Liver (tissue), 9 donors: ENCODE measurements around the gene IQCM. TPM values are rescaled to one million over a fixed set of nuclear protein-coding genes. Genes with fewer than 3 reads are reported as not detected.

Source experiments
- DNase-seq: peaks from one replicate; pipeline ENCODE4 v3.0.0-alpha.2; 2017; ENCODE audit warnings: low spot score
- H3K27ac ChIP-seq, 2 donors: one replicate each; pipeline ENCODE4 v1.7.0; 2013; ENCODE audit warnings: inconsistent platforms in 2 of 2, low read length in 2 of 2, control low read depth in 1 of 2, low read depth in 1 of 2, mild to moderate bottlenecking in 1 of 2
- H3K27me3 ChIP-seq, 4 donors: one replicate each; pipeline versions ENCODE4 v1.6.1 to v1.7.0; 2013; ENCODE audit warnings: low read length in 3 of 4, inconsistent platforms in 1 of 4, mild to moderate bottlenecking in 1 of 4, moderate library complexity in 1 of 4; ENCODE audit not compliant: control insufficient read depth in 4 of 4, insufficient read depth in 4 of 4
- H3K36me3 ChIP-seq, 4 donors: one replicate each; pipeline versions ENCODE4 v1.6.1 to v1.7.0; 2013; ENCODE audit warnings: low read length in 3 of 4, mild to moderate bottlenecking in 3 of 4, low read depth in 1 of 4, moderate library complexity in 1 of 4; ENCODE audit not compliant: control insufficient read depth in 4 of 4, insufficient read depth in 3 of 4
- H3K4me1 ChIP-seq, 4 donors: one replicate each; pipeline versions ENCODE4 v1.6.1 to v1.7.0; 2013; ENCODE audit warnings: low read length in 3 of 4, mild to moderate bottlenecking in 3 of 4, moderate library complexity in 1 of 4; ENCODE audit not compliant: control insufficient read depth in 4 of 4, insufficient read depth in 4 of 4
- H3K4me3 ChIP-seq, 3 donors: one replicate each; pipeline versions ENCODE4 v1.6.1 to v1.7.0; 2013; ENCODE audit warnings: low read length in 3 of 3, control low read depth in 1 of 3, low read depth in 1 of 3, mild to moderate bottlenecking in 1 of 3
- H3K9ac ChIP-seq, 2 donors: one replicate each; pipeline ENCODE4 v1.7.0; 2013; ENCODE audit warnings: low read length in 2 of 2, mild to moderate bottlenecking in 2 of 2, moderate library complexity in 2 of 2, control low read depth in 1 of 2, low read depth in 1 of 2
- H3K9me3 ChIP-seq, 4 donors: one replicate each; pipeline versions ENCODE4 v1.6.1 to v1.7.0; 2013; ENCODE audit warnings: low read length in 3 of 4; ENCODE audit not compliant: control insufficient read depth in 4 of 4
- ATF3 ChIP-seq: IDR thresholded peaks from 2 replicates; pipeline ENCODE4 v1.6.1; 2016; ENCODE audit warnings: antibody characterized with exemption
- CTCF ChIP-seq: fragments of 150-350 bp; IDR thresholded peaks from 2 replicates; pipeline ENCODE4 v1.5.1; 2017; ENCODE audit warnings: improper control_type of control experiment, low read depth, low read length; ENCODE audit not compliant: missing input control
- EGR1 ChIP-seq, 2 donors: IDR thresholded peaks; 2 replicates each; pipeline ENCODE4 v1.6.1; 2016 to 2018; ENCODE audit warnings: antibody characterized with exemption in 2 of 2, low read depth in 2 of 2
- FOXA1 ChIP-seq: IDR thresholded peaks from 2 replicates; pipeline ENCODE4 v1.6.1; 2016; ENCODE audit warnings: antibody characterized with exemption
- FOXA2 ChIP-seq: IDR thresholded peaks from 2 replicates; pipeline ENCODE4 v1.6.1; 2016; ENCODE audit warnings: antibody characterized with exemption
- GABPA ChIP-seq, 2 donors: IDR thresholded peaks in 1 of 2; conservative IDR thresholded peaks in 1 of 2; 2 replicates each; pipeline ENCODE4 v1.6.1; 2016; ENCODE audit warnings: antibody characterized with exemption in 2 of 2, mild to moderate bottlenecking in 1 of 2, moderate library complexity in 1 of 2
- HNF4G ChIP-seq: IDR thresholded peaks from 2 replicates; pipeline ENCODE4 v1.6.1; 2016; ENCODE audit warnings: antibody characterized with exemption
- JUND ChIP-seq, 2 donors: IDR thresholded peaks; 2 replicates each; pipeline ENCODE4 v1.6.1; 2016; ENCODE audit warnings: antibody characterized with exemption in 2 of 2
- MAX ChIP-seq: IDR thresholded peaks from 2 replicates; pipeline ENCODE4 v1.6.1; 2016; ENCODE audit warnings: antibody characterized with exemption
- NR2F2 ChIP-seq: IDR thresholded peaks from 2 replicates; pipeline ENCODE4 v1.6.1; 2016; ENCODE audit warnings: antibody characterized with exemption
- RAD21 ChIP-seq, 2 donors: IDR thresholded peaks; 2 replicates each; pipeline ENCODE4 v1.6.1; 2016; ENCODE audit warnings: antibody characterized with exemption in 2 of 2, mild to moderate bottlenecking in 2 of 2
- REST ChIP-seq: IDR thresholded peaks from 2 replicates; pipeline ENCODE4 v1.6.1; 2016; ENCODE audit warnings: antibody characterized with exemption, mild to moderate bottlenecking
- RXRA ChIP-seq, 2 donors: IDR thresholded peaks; 2 replicates each; pipeline ENCODE4 v1.6.1; 2017 to 2018; ENCODE audit warnings: antibody characterized with exemption in 2 of 2, mild to moderate bottlenecking in 1 of 2
- SP1 ChIP-seq: IDR thresholded peaks from 2 replicates; pipeline ENCODE4 v1.6.1; 2018; ENCODE audit warnings: antibody characterized with exemption, mild to moderate bottlenecking
- TAF1 ChIP-seq: conservative IDR thresholded peaks from 2 replicates; pipeline ENCODE4 v1.6.1; 2016; ENCODE audit warnings: antibody characterized with exemption, mild to moderate bottlenecking
- ZBTB33 ChIP-seq: IDR thresholded peaks from 2 replicates; pipeline ENCODE4 v1.6.1; 2016; ENCODE audit warnings: antibody characterized with exemption
- WGBS: extraction: QIAGEN DNeasy Blood & Tissue Kit; methylation state at CpG from one replicate; pipeline ENCODE4 v1.1.7; 2013; 5-methylcytosine and 5-hydroxymethylcytosine counted together
- polyA plus RNA-seq, 2 donors: library from polyadenylated mRNA; stranded (reverse) in 1 of 2; unstranded in 1 of 2; fragments of 200-250 nt in 1 of 2; fragments of >200 nt in 1 of 2; fragmentation: Nextera tagmentation in 1 of 2; extraction: Ambion mirVana in 1 of 2; gene quantifications; one replicate each; pipeline versions ENCODE4 v1.2.1 to v1.2.3, GENCODE V29; 2013 to 2015
- total RNA-seq, 2 donors: library from RNA; depleted of rRNA; stranded (reverse); fragments of >200 nt; gene quantifications; one replicate each; pipeline ENCODE4 v1.2.3, GENCODE V29; 2014
- donor health status: healthy.
- donor health status: healthy.
- donor health status: healthy.
- donor health status: healthy.
- donor health status: healthy.

IQCM gene
- total and polyA plus RNA-seq, 4 donors: 0.08 TPM; not detected in 3

- no peaks in the 10 kb centered on the region for H3K4me1 ChIP-seq
- TF ChIP-seq FOXA2: no peak
- TF ChIP-seq FOXA1: no peak
- no peak for TF ChIP-seq GABPA (IDR thresholded peaks at IDR 0.05 in 1 of 2, conservative IDR thresholded peaks at IDR 0.05 in 1 of 2)
- H3K27ac ChIP-seq: no peak overlapping the region
- no peaks in the 10 kb centered on the region for H3K27me3 ChIP-seq
- DNase-seq: no peak
- no peaks in the 10 kb centered on the region for H3K36me3 ChIP-seq
- 77% methylated on average over 3 of the region's 3 CpGs for WGBS
- no peaks in the 10 kb centered on the region for H3K9me3 ChIP-seq
- no peak overlapping the region for H3K4me3 ChIP-seq
- no peak overlapping the region for H3K9ac ChIP-seq
These were observed 115.4 kb downstream of the IQCM start for GRCh38 chr4:149700272-149700671.

GRCh38 chr4:149699642-149700041, 116.0 kb downstream of the IQCM start:
- H3K36me3 ChIP-seq: no peaks in the 10 kb centered on the region
- 57% methylated on average over 2 of the region's 2 CpGs for WGBS
- H3K4me3 ChIP-seq: no peak overlapping the region
- H3K9me3 ChIP-seq: no peaks in the 10 kb centered on the region
- no peak for DNase-seq
- H3K9ac ChIP-seq: no peak overlapping the region
- H3K27me3 ChIP-seq: no peaks in the 10 kb centered on the region
- no peaks in the 10 kb centered on the region for H3K4me1 ChIP-seq
- TF ChIP-seq ZBTB33 (no peak), NR2F2 (no peak), TAF1 (no peak), CTCF (no peak), FOXA2 (no peak), JUND (IDR thresholded peaks at IDR 0.05) (no peak), GABPA (IDR thresholded peaks at IDR 0.05 in 1 of 2, conservative IDR thresholded peaks at IDR 0.05 in 1 of 2) (no peak), FOXA1 (no peak), MAX (no peak)
- no peak overlapping the region for H3K27ac ChIP-seq

GRCh38 chr4:149690726-149691125, 124.9 kb downstream of the IQCM start:
- 71% methylated on average over 3 of the region's 3 CpGs for WGBS
- Histone ChIP-seq H3K4me1 (no peaks in the 10 kb centered on the region), H3K4me3 (no peak overlapping the region), H3K9me3 (no peaks in the 10 kb centered on the region), H3K9ac (no peak overlapping the region), H3K27me3 (no peaks in the 10 kb centered on the region), H3K27ac (no peak overlapping the region), H3K36me3 (no peaks in the 10 kb centered on the region)
- no peak for DNase-seq
- TF ChIP-seq FOXA2 (no peak), GABPA (IDR thresholded peaks at IDR 0.05 in 1 of 2, conservative IDR thresholded peaks at IDR 0.05 in 1 of 2) (no peak), EGR1 (IDR thresholded peaks at IDR 0.05; ENCODE audit: low read depth in 2 of 2) (no peak), RAD21 (IDR thresholded peaks at IDR 0.05) (no peak), HNF4G (no peak), JUND (IDR thresholded peaks at IDR 0.05) (no peak), REST (no peak), ATF3 (no peak), TAF1 (no peak), FOXA1 (no peak), SP1 (no peak), CTCF (no peak), RXRA (IDR thresholded peaks at IDR 0.05) (no peak)
